ENCODE data around the gene CEMIP.

The CEMIP gene

DNA sequence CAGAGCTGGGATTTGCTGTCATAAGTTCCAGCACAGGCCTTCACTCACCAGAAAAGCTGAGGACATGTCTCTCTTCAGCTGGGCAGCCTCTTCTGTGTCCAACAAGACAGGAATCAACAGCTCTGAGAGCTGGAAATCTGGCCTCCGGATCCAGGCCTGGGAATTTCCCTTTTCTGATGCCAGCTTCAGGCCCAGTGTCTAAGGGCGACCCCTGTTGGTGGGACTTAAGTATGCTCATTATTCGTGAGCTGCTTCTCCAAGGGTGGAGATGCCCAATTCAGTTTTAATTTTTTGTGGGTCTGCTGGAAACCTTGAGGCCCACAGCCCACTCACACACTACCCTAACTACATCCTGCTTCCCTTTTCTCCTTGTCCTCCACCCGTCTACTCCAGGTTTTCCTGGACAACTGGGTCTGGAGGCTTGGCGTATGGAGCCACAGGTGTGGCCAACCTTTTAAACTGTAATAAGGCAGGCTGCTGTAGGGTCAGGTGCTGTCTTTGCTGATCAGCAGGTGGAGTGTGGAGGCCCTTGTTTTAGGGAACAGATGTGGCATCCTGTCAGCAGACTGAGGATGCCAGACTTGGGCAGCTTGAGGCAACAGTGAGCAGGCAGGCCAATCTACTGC is 2.6 kb upstream of the CEMIP start:
- H3K4me3 ChIP-seq (ENCODE audit: low read length): no peak overlapping the region
- TF ChIP-seq CTCF (conservative IDR thresholded peaks at IDR 0.05; ENCODE audit: low read length): peak; percentile 57
- DNase-seq (ENCODE audit: low read depth): peak; percentile 72

- H3K4me3 ChIP-seq (ENCODE audit: low read length): no peak overlapping the region
- DNase-seq (ENCODE audit: low read depth): peak; percentile 96
- TF ChIP-seq CTCF (conservative IDR thresholded peaks at IDR 0.05; ENCODE audit: low read length): no peak
These were observed 2.0 kb upstream of the CEMIP start for GRCh38 chr15:80777137-80777536.

- H3K4me3 ChIP-seq (ENCODE audit: low read length): no peak overlapping the region
- no peak for DNase-seq (ENCODE audit: low read depth)
- TF ChIP-seq CTCF (conservative IDR thresholded peaks at IDR 0.05; ENCODE audit: low read length): no peak
These were observed 1.1 kb upstream of the CEMIP start for GRCh38 chr15:80777826-80778620.

- peak overlapping the region; percentile 19 for H3K4me3 ChIP-seq (ENCODE audit: low read length)
These were observed 578 bp upstream of the CEMIP start for GRCh38 chr15:80778621-80778963.

DNA sequence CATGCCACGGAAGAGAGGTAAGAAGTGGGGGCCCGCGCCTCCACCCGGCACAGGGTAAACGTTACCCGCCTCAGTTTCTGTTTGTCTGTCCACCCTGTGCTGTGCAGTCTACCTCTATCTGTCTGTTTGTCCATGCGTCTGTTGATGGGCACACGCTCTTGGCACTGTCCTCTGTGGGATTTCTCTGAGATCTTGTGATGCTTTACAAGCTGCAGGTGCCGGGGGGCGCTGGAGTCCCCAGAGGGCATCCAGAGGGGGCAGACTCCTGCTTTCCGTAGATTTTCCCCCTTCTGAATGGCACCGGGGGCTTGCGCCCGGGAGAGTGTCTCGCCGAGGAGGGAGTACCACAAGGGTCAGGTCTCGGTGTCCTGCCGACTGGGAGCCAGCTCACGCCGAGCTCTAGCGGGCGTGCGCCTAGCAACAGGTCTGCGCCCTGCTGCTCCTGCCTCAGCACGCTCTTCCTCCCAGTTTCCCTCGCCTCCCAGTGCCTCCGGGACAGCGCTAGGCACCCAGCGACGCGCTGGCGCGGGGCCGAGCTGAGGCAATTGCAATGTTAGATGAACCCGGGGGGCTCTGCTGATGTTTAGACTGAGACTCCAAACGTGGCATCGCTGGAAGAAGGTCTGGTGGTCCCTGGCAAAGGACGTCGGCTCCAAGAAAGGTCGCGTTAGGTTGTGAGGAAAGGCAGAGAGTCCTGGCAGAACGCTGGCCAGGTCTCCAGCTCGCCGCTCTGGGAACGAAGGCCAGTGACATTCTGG is 667 bp downstream of the CEMIP start:
- no peak for DNase-seq (ENCODE audit: low read depth)
- peak overlapping the region; percentile 89 for H3K4me3 ChIP-seq (ENCODE audit: low read length)

More at GRCh38 chr15:80778621-80778963, 578 bp upstream of the CEMIP start:
- no peak for DNase-seq (ENCODE audit: low read depth)
- no peak for TF ChIP-seq CTCF (conservative IDR thresholded peaks at IDR 0.05; ENCODE audit: low read length)

More for the DNA sequence above, 667 bp downstream of the CEMIP start:
- no peak for TF ChIP-seq CTCF (conservative IDR thresholded peaks at IDR 0.05; ENCODE audit: low read length)
